GM21619 (cell line): ENCODE measurements around the gene PTPRN2.

Source experiments
- ATAC-seq: cut with Tn5 transposase; IDR thresholded peaks from one replicate; pipeline ENCODE4 v1.9.1; 2021; ENCODE audit not compliant: unreplicated experiment

Gene PTPRN2

DNA sequence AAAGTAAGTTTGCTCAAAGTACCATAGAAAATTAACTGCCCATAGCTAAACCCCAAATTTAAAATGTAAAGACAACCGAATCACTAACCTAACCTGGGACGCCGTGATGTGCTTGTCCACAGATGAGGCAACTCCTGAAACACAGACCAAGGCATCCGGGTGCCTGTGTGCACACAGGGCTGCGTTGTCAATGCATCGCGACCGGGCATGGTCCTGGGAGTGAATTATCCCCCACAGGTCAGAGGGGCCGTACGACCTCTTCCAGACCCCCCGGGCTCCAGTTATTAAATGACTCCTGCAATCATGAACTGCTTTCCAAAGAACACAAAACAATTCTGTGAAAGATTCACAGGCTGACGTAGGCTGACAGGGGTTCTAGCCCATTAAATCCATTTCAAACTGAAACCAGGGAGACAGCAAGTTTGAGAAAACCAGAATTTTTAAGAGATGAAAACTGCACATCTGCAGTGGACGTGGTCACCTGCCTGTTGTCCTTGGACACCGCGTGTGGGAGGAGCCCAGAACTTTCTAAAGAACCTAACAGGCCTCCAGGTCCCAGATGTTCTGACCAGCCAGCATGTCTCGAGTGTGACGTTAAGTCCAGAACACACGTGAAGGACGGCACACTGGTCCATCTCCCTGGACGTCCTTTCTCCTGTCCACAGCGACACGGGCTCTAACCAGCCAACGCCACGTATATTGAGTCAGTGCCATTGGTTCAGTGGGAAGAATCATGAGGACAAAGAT is 953.0 kb downstream of the PTPRN2 start:
- ATAC-seq: no peak

DNA sequence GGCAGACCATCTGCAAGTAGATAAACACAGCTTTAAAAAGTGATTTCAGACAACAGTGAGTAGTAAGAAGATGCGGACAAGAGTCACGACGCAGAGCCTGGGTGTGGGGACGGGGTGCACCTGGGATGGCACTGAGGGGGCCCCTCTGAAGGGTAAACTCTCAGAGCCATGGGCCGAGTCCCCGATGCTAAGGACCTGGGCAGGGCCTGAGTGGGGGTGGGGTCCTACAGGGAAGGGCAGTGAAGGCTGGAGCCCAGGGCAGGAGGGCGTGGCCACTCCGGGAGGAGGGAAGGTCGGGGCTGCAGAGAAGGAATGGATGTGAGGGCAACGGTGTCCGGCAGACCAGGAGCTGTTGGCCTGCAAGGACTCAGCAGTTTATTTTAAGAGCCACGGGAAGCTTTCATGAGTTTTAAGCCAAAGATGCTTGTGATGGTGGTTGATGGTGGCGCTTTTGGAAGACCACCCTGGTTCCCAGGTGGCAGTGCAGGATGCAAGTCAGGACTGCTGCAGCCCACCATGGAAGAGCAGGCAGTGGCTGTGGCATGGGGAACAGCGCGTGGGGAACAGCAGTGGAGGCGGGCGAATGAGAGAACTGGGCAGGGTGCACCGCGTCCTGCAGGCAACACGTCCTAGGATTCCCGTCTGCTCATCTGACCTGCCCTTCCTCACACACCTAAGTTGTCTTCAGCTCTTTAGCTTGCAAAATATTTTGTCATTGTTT is 954.0 kb downstream of the PTPRN2 start:
- ATAC-seq: no peak

DNA sequence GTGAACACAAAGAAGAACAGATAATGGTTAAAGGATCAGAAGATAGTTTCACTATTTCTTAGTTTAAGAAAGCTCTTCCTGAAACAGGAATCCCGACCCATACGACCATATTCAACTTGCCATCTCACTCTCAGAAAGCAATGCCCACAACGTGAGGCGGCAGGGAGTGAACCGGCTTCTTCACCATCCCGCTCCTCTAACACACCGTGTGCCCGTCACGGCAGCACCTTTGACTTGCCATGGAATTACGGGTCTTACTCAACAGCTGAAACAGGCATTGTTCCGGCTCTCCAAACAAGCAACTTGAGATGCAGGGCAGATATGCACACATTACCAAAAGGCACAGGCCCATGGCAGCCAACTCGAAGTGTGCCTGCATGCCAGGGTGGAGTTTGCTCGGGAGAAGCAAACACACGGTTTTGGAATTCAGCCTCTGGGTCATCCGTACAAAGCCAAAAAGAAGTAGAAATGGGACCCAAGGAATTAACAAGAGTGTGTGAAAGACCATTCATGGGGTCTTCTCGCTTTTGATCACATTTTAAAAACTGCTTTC is 957.2 kb downstream of the PTPRN2 start:
- no peak for ATAC-seq

DNA sequence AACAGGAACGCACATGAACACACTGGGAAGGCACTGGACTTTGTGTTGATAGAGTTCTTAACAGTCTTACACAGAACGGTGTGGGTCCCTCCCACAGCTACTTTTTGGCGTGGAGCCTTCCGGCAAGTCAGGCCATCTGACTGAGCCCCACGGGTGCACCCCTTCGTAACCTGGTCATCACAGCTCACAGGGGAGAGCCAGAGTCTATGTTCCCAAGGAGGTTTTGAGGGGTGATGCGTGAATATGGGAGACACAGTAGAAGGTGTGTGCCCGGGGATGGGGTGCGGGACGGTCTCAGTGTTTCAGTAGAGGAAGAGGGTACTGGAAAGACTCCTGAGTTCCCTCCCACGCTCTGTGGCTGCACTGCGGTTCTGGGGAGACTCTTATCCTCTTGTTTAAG is 959.2 kb downstream of the PTPRN2 start:
- ATAC-seq: no peak

DNA sequence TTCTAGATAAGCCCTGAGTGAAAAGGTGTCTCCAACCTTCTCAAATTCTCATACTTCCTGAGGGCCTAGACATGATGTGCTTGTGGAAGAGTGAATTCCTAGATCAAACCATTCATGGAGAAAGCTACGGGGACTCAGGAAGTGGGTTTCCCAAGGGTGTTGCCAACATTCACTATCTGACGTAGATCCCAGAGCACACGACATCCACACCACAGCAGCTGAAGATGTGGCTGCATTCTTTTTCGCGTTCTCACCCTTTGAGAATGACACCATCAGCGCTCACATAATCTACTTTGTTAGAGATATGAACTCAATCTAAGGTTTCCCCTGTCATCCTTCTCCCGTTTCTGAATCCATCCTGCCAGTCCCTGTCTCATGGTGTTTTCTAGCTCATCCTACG is 960.0 kb downstream of the PTPRN2 start:
- no peak for ATAC-seq

DNA sequence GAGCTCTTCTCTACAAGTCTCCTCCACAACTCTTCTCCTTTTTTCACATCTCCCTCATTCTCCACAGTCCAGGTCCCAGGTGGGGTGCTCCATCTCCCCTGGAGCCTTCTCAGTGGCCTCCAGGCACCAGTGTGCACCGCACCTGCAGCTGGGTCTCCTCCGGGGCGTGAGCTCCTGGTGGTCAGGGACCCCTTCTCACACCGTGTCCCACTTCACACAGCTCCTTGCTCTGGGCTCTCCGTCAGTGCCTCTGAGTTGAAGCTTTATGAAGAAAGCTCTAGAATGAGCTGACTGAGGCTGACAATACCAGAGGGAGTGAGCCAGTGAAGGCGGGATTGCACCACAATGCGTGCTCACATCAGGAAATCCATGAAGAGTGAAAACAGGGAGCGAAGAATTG is 960.6 kb downstream of the PTPRN2 start:
- ATAC-seq: no peak

DNA sequence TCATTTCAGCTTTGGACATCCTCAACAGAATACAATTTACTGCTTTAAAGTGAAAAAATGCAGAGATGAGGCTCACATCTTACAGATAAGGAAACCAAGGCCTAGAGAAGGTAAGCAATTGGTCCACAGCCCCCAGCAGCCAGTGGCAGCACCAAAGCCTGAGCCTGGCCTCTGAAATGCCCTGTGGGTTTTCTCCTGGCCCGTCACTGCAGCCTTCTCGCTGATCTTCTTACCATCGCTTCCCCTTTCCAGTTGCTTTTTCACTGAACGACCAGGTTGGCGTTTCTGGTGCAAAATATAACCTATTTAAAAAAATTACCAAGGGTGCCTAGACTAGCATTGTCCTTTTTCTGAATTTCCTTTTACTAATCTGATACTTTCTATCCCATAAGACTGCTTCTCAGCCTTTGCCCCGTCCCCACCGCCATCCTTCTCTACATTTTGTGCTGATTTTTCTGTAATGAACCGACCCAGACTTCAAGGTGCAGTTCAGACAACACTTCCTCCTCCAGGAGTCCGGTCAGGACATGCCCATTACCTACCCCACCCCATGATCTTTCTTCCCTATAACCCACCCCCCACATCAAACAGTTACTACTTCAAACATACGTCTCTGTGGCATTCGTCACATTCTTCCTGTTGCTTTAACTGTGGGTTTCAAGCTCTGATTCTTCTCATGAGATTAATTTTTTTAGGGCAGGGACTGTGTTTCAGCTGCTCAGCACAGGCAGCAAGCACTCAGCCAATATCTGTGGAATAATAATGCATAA is 961.5 kb downstream of the PTPRN2 start:
- no peak for ATAC-seq

DNA sequence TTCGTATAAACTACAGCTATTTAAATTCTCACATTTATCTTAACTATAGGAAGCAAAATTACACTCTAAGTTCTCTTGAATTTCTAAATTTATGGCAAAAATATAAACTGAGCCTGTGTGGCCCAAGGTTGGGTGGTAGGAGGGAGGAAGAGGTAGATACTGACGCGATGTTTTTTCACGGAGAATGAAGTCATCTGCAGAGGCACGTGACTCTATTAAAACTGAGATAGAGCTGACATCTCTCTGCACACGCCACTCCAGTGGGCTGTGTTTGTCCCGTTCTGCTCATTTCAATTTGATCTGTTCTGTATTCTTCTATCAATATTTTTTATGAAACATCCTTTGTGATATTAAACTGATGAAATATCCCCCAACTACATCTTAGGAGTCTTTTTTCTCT is 964.1 kb downstream of the PTPRN2 start:
- no peak for ATAC-seq

DNA sequence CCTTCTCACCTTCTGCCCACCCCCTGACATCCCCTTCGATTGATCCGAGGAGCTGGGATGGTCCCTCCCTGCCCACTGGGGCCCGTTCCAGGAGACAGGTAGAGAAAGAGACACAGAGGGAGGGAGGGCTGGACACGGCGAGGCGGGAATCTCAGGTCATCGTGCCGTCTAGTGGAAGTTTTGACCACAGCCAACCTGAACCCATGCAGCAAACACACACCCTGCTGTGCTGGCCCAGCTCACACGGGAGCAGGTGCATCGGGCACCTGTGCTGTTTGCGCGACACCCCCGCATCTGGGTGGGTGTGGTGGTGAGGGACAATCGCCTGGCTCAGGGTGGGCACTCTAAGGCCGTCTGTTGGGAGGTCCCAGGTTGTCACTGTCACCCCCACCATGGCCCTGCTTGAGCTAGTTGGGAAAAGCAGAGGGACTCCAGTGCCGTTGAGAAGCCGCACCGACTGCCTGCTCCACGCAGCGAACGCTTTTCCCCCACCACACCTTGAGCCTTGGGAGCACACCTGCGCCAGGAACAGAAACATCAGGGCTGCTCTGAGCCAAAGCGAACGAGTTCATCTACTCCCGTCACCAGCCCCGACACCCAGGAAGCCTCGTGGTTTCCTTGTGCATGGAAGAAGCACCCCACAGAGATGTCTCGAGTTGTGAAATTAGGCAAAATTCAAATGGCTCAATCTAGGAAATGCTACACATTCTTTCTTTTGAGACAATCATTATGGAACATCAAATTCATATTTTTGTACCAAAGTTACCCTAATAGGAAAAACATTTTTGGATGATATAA is 965.0 kb downstream of the PTPRN2 start:
- ATAC-seq: no peak

DNA sequence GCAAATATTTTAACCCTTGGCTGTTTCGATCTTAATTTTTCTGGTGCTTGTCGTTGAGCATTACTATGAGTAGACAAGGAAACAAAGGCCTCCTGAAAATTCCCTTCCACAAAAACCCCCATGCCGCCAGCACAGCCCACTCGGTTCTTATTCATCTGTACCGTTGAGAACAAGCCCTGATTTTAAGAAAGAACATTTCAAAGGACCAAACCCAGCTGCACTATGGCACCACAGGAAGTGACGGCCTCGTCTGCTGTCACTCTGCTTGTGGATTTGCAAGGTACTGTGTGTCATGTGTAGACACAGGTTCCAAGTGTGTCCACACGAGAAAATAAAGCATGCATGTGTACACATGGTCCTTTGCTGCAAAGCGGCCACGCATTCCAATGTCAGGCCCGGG is 965.6 kb downstream of the PTPRN2 start:
- no peak for ATAC-seq

DNA sequence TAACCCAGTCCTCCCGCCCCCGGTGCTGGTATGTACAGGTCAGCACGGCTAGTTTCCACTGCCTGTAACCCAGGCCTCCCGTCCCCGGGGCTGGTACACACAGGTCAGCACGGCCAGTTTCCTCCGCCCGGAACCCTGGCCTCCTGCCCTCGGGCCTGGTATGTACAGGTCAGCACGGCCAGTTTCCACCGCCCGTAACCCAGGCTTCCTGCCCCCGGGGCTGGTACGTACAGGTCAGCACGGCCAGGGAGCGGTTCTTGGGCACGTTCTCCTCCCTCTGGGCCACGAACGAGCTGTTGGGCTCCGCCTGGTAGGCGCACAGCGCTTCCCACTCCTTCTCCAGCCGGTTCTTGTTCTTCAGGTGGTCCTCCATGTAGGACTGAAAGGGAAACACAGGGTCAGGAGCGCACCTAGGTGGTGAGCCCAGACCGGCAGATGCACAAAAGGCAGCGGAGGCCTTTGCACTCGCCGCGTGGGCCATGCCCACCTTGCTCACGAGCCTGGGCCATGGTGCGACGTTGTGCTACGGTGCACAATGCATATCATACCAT is 966.4 kb downstream of the PTPRN2 start:
- no peak for ATAC-seq

DNA sequence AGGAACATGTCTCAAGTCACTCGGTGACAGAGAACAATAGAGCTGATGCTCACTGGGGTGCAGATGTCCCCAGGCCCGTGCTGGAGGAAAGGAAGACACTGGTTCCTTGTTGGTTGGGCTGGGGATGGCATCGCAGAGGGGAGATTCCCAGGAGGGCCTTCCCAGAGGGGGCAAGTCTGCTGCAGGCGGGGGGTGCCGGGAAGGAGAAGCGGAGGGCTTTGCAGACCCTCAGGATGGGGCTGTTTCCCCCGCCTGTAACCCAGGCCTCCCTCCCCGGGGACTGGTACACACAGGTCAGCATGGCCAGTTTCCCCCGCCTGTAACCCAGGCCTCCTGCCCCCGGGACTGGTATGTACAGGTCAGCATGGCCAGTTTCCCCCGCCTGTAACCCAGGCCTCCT is 967.0 kb downstream of the PTPRN2 start:
- ATAC-seq: no peak

DNA sequence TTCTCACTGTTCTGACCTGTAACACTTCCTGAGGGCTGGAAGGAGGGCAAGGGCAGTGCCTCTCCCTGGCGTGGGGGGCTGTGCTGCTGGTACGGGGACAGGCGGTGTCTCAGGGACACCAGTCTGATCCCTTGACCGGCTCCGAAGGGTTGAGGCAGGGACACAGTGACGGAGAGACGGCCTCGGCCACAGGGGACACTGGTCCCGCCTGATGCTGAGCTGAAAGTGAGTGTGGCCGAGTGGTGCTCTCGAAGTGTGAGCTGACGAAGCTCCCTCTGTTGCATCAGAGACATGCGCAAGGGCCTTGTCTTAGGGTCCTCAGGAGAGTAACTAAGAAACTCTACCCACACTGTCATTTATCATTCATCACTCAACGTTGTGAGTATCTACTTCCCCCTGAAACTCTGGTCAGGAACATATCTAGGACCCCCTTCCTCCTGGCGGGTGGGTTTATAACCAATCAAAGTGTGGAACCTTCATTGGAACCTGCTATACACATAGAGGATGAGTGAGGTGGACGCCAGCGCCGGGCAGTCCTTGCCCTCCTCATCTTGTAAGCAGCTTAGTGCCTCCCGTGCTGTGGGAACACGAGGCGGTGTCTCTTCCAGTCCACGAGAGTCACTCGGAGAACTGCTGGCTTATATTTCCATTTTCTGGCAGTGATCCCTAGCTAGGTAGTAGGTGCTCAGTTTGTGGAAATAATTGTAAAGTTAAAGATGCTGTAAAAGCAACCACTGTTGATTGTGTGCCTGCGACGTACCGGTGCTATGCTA is 967.7 kb downstream of the PTPRN2 start:
- no peak for ATAC-seq

DNA sequence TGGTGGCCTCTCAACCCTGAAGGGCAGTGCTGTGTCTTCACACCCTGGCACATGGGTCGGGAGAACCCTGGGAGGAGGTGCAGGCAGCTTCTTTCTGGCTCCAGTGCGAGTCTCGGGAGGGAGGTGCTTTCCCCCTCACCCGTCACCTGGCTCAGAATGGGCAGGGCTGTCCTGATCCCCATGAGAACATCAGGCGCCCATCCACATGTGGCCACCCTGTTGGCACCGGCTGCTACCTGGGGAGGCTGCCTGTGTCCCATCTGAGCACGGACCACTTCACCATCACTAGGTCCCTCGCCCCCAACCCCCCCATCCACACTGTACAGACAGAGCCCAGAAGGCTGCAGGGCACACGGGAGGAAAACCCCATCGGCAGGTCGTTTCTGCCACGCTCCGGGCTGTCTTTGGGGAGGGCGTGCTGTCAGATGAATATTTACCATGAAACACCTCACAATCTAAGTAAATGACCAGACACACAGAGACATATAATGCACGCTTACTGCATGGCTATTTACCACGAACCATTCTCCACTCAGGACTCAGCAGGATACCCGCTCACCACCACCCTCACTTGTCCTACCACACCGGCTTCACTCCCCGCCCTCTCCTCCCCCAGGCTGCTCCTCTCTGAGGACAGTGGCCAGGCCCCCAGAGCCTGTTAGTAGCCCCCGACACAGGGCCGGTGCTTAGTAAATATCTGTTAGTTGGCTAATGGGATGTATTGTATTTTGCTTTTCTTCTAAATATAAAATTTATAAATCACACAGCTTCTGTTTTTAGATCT is 968.6 kb downstream of the PTPRN2 start:
- no peak for ATAC-seq

DNA sequence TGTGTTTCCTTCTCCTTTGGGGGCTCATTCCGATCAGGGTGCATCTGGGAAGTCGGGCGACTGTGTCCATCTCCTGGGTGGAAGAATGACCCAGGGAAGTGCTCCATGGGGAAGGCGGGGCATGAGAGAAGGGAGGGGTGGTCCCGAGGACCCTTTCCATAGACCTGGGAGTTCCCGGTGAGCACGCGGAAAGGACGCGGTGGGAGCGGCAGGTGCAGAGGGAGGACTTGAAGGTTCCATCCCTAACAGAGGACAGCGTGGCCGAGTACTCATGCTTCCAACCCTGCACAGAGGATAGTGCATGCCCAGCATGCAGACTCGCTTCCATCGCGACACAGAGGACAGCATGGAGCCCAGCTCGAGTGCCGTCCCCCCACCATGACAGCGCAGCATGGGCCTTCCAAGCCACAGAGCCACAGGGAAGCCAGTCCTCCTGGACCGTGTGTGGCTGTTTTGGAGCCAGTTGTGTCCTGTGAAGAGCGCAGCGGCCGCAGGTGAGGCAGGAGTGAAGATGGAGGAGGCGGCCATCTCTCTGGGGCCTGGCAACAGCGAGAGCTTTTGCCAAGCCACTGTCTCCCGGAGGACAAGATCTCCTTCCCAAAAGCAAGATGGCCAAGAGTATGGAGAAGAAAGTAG is 969.4 kb downstream of the PTPRN2 start:
- ATAC-seq: no peak

DNA sequence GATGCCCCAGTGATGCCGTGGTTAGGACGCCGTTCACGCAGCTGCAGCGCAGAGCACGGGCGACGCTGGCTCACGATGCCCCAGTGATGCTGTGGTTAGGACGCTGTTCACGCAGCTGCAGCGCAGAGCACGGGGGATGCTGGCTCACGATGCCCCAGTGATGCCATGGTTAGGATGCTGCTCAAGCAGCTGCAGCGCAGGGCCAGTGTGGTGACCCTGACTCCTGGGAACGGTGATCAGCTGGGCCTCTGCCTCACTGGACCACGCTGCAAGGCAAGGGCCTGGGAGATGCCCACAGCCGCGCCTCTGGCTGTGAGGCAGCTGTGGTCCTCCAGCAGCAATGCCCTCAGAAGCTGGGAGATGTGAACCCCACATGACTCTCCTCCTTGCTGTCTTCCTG is 970.2 kb downstream of the PTPRN2 start:
- no peak for ATAC-seq

DNA sequence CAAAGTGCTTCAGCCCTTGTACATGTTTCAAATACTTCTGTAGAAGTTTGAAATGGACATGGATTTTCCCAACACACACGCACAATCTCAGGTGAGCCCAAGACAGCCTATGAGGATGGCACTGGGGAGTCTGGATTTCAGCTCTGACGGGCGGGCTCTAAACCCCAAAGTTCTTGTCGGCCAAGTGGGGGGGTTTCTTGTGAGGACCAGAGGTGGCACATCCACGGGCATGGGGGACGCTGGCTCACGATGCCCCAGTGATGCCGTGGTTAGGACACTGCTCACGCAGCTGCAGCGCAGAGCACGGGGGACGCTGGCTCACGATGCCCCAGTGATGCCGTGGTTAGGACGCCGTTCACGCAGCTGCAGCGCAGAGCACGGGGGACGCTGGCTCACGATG is 970.7 kb downstream of the PTPRN2 start:
- no peak for ATAC-seq

DNA sequence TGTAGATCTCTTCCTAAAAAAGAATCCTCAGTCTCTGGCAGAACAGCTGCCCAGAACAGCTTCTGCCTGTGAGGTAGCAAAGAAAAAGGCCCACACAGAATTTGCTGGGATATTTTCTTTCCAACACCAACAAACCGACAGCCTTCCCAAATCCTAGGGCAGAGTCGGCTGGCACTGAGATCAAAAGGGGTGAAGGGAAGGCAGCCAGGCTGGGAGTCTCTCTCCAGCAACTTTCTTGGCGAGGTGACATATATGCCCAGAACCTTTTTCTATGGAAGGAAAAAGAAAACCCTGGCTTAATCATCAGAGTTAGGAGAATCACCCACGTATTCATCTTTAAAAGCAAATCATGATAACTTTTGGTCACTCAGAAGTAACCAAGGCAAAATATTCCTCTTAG is 971.2 kb downstream of the PTPRN2 start:
- ATAC-seq: no peak

DNA sequence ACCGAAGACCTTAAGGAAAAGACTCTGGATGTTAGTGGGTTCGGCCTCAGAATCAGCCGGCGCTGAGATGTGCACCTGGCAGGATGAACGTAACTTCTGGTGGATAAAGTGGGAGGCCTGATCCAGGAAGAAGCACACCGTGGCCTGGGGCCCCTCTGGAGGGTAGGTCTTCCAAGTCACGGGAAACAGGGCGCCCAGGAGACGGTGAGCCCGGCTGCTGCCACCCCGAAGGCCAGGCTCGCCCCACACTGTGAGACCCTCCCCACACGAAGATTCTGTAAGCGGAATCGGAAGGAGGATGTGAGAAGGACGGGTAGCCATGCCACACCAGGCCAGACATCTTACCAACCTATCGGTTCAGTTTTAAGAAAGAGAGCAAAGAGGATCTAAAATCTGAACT is 971.8 kb downstream of the PTPRN2 start:
- no peak for ATAC-seq
